Panc1 (cell line): ENCODE data around the gene LILRA5. TPM values are rescaled to one million over a fixed set of nuclear protein-coding genes. Genes with fewer than 3 reads are reported as not detected.

Source experiments
- ATAC-seq: fragments of 200-7000 bp; cut with Tn5 transposase; 2 replicates; pipeline ENCODE4 v1.9.1; 2020; ENCODE audit warnings: mild to moderate bottlenecking, moderate library complexity
- BruUV-seq: library from RNA; stranded (reverse); fragments of 400-500 nt; replicated peaks from 2 replicates; lab custom pipeline; 2021; lab: Mats Ljungman, UMichigan
- CTCF ChIA-PET: fragments of 300-600 bp; sonication (Branson Sonifier 250); formaldehyde crosslinking; loops from one replicate; lab custom pipeline; 2022; ENCODE audit warnings: antibody characterized with exemption; lab: Charles Lee
- POLR2A ChIA-PET: fragments of 300-600 bp; sonication (Branson Sonifier 250); formaldehyde crosslinking; loops from one replicate; lab custom pipeline; 2022; ENCODE audit warnings: antibody characterized with exemption; lab: Charles Lee
- DNase-seq: peaks from one replicate; pipeline ENCODE4 v3.0.0-alpha.2; 2010; ENCODE audit warnings: low read depth, low spot score
- H3K27ac ChIP-seq: 2 replicates; pipeline ENCODE4 v1.5.1; 2011; ENCODE audit warnings: mild to moderate bottlenecking, low read length, inconsistent platforms
- H3K27me3 ChIP-seq: fragments of 200-500 bp; sonication (Bioruptor generic); 2 replicates; pipeline ENCODE4 v1.6.0; 2014; ENCODE audit warnings: low read length, inconsistent platforms; ENCODE audit not compliant: control insufficient read depth, insufficient read depth
- H3K36me3 ChIP-seq: fragments of 200-500 bp; sonication (Bioruptor generic); 2 replicates; pipeline ENCODE4 v1.5.1; 2014; ENCODE audit warnings: inconsistent platforms, mild to moderate bottlenecking, low read length, moderate library complexity; ENCODE audit not compliant: control insufficient read depth, insufficient read depth
- H3K4me1 ChIP-seq: 2 replicates; pipeline ENCODE4 v1.5.1; 2011; ENCODE audit warnings: inconsistent platforms, mild to moderate bottlenecking, low read length, moderate library complexity; ENCODE audit not compliant: control insufficient read depth, insufficient read depth
- H3K4me3 ChIP-seq, 2 experiments: 2 replicates each; pipeline ENCODE4 v1.5.1; 2011 to 2012; ENCODE audit warnings: low read depth in 2 of 2, low read length in 2 of 2, mild to moderate bottlenecking in 2 of 2, inconsistent platforms in 1 of 2, moderate library complexity in 1 of 2
- H3K9me3 ChIP-seq: fragments of 200-500 bp; sonication (Bioruptor generic); 2 replicates; pipeline ENCODE4 v1.5.1; 2014; ENCODE audit warnings: low read depth, mild to moderate bottlenecking, inconsistent platforms, low read length, moderate library complexity; ENCODE audit not compliant: control insufficient read depth, insufficient read depth
- POLR2AphosphoS5 ChIP-seq: IDR thresholded peaks from 2 replicates; pipeline ENCODE4 v1.6.1; 2012; ENCODE audit warnings: mild to moderate bottlenecking, low read depth, low read length, moderate library complexity
- SIN3A ChIP-seq: IDR thresholded peaks from 2 replicates; pipeline ENCODE4 v1.6.1; 2012; ENCODE audit warnings: low read depth, mild to moderate bottlenecking, low read length, moderate library complexity, borderline replicate concordance; ENCODE audit not compliant: insufficient read depth
- TCF7L2 ChIP-seq: IDR thresholded peaks from 2 replicates; pipeline ENCODE4 v1.6.1; 2011; ENCODE audit warnings: mild to moderate bottlenecking, low read depth, low read length, inconsistent platforms
- in situ Hi-C: cut with HindIII; loops from 2 replicates; pipeline ENCODE4 v1.10.0; 2016; ENCODE audit warnings: low sequenced_read_pairs, low pct_unique_long_range_greater_than_20kb
- intact Hi-C: fragments of 100-400 bp; cut with micrococcal nuclease; formaldehyde crosslinking; loops from one replicate; pipeline ENCODE4 v1.10.0; 2022; ENCODE audit not compliant: unreplicated experiment
- total RNA-seq: library from RNA; stranded (reverse); gene quantifications from one replicate; pipeline ENCODE4 v1.2.1, GENCODE V29; 2021; ENCODE audit not compliant: unreplicated experiment
- TF ChIP-seq, protein P1 (sequence below): fragments of 450-650 bp; IDR thresholded peaks from 2 replicates; pipeline ENCODE4 v1.5.1; 2017; ENCODE audit warnings: mild to moderate bottlenecking
- TF ChIP-seq, protein P2 (sequence below), 2 experiments: IDR thresholded peaks; 2 replicates each; pipeline ENCODE4 v1.6.1; 2011 to 2012; ENCODE audit warnings: low read depth in 2 of 2, control low read depth in 1 of 2, low read length in 1 of 2, mild to moderate bottlenecking in 1 of 2, moderate library complexity in 1 of 2; ENCODE audit not compliant: insufficient read depth in 1 of 2

Gene LILRA5
- total RNA-seq, 1 experiment from 2014 or later, result not detected

DNA sequence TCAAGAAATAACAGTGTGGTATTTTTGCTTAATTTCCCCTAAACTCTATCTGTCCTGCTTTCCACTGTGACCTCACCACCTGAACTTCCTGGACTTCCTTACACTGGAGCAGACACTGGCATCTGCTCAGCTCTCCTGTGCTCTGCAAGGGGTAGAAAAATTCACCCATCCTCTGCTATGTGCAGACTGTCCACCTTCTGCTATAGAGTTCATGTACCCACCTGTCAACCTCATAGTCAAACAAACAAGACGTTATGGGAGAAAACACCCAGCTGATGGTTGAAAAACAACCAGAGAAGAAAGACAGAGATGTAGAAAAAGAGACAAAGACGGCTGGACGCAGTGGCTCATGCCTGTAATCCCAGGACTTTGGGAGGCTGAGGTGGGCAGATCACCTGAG is 39.6 kb upstream of the LILRA5 start:
- BruUV-seq, result no TSS peak
- intact Hi-C loops (no loop called here), in situ Hi-C loops (no loop called here)
- Histone ChIP-seq H3K9me3 (no peaks in the 10 kb centered on the region), H3K27me3 (peaks cover 15% of the 10 kb centered on the region), H3K36me3 (no peaks in the 10 kb centered on the region), H3K4me3 (no peak overlapping the region), H3K4me1 (no peaks in the 10 kb centered on the region), H3K27ac (no peak overlapping the region)
- no peak for ATAC-seq
- TF ChIP-seq, protein P1, sequence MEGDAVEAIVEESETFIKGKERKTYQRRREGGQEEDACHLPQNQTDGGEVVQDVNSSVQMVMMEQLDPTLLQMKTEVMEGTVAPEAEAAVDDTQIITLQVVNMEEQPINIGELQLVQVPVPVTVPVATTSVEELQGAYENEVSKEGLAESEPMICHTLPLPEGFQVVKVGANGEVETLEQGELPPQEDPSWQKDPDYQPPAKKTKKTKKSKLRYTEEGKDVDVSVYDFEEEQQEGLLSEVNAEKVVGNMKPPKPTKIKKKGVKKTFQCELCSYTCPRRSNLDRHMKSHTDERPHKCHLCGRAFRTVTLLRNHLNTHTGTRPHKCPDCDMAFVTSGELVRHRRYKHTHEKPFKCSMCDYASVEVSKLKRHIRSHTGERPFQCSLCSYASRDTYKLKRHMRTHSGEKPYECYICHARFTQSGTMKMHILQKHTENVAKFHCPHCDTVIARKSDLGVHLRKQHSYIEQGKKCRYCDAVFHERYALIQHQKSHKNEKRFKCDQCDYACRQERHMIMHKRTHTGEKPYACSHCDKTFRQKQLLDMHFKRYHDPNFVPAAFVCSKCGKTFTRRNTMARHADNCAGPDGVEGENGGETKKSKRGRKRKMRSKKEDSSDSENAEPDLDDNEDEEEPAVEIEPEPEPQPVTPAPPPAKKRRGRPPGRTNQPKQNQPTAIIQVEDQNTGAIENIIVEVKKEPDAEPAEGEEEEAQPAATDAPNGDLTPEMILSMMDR, result no peak
- TF ChIP-seq SIN3A, result no peak
- TF ChIP-seq, protein P2, sequence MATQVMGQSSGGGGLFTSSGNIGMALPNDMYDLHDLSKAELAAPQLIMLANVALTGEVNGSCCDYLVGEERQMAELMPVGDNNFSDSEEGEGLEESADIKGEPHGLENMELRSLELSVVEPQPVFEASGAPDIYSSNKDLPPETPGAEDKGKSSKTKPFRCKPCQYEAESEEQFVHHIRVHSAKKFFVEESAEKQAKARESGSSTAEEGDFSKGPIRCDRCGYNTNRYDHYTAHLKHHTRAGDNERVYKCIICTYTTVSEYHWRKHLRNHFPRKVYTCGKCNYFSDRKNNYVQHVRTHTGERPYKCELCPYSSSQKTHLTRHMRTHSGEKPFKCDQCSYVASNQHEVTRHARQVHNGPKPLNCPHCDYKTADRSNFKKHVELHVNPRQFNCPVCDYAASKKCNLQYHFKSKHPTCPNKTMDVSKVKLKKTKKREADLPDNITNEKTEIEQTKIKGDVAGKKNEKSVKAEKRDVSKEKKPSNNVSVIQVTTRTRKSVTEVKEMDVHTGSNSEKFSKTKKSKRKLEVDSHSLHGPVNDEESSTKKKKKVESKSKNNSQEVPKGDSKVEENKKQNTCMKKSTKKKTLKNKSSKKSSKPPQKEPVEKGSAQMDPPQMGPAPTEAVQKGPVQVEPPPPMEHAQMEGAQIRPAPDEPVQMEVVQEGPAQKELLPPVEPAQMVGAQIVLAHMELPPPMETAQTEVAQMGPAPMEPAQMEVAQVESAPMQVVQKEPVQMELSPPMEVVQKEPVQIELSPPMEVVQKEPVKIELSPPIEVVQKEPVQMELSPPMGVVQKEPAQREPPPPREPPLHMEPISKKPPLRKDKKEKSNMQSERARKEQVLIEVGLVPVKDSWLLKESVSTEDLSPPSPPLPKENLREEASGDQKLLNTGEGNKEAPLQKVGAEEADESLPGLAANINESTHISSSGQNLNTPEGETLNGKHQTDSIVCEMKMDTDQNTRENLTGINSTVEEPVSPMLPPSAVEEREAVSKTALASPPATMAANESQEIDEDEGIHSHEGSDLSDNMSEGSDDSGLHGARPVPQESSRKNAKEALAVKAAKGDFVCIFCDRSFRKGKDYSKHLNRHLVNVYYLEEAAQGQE (IDR thresholded peaks at IDR 0.05; ENCODE audit: insufficient read depth in 1 of 2, low read depth in 2 of 2, low read length in 1 of 2), result no peak
- no peak for TF ChIP-seq POLR2AphosphoS5
- no peak for TF ChIP-seq TCF7L2
- ChIA-PET CTCF (no interaction called here), POLR2A (no interaction called here)
- no peak for DNase-seq

DNA sequence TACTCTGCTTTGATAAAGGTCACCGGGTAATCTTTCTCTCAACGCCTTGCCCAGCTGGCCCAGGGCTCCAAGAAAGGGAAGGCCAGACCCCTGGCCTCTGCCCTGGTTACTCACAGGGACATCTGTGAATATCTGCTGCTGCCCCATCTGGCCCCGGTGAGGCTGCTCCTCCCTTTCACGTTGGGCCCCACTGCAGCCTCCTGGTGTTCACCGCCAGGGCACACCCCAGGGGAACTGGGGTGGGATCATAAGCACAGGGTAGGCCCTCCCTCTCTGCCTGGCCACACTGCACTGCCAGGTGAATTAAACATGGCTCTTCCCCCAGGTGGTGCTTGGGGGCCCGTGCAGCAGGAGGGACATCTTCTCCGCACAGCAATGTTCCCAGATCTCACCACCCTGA is 39.1 kb upstream of the LILRA5 start:
- no TSS peak for BruUV-seq
- CTCF ChIA-PET, result no interaction called here
- no peak overlapping the region for H3K27ac ChIP-seq
- no peaks in the 10 kb centered on the region for H3K4me1 ChIP-seq
- TF ChIP-seq POLR2AphosphoS5 (no peak), SIN3A (no peak), TCF7L2 (no peak)
- TF ChIP-seq, protein P1, result no peak
- TF ChIP-seq, protein P2 (IDR thresholded peaks at IDR 0.05; ENCODE audit: insufficient read depth in 1 of 2, low read depth in 2 of 2, low read length in 1 of 2), result no peak
- POLR2A ChIA-PET, result no interaction called here
- in situ Hi-C loops (no loop called here), intact Hi-C loops (no loop called here)
- no peak overlapping the region for H3K4me3 ChIP-seq
- DNase-seq (no peak), ATAC-seq (no peak)
- no peaks in the 10 kb centered on the region for H3K36me3 ChIP-seq
- H3K9me3 ChIP-seq, result no peaks in the 10 kb centered on the region
- H3K27me3 ChIP-seq, result peaks cover 15% of the 10 kb centered on the region
